Spleen (tissue), 13 donors: ENCODE measurements around the gene APOL2. TPM values are rescaled to one million over a fixed set of nuclear protein-coding genes. Genes with fewer than 3 reads are reported as not detected.

Experiments used
- DNase-seq: peaks from one replicate; pipeline ENCODE4 v3.0.0-alpha.2; 2020
- H3K27ac ChIP-seq, 8 donors: fragments of 200-600 bp; sonication (generic) in 7 of 8; 1 replicate in 4 of 8; 2 replicates in 4 of 8; pipeline versions ENCODE4 v1.5.0 to v1.8.0; 2016 to 2021; ENCODE audit warnings: inconsistent platforms in 4 of 8, mild to moderate bottlenecking in 4 of 8, moderate library complexity in 1 of 8
- H3K27me3 ChIP-seq, 7 donors: fragments of 200-600 bp; sonication (generic) in 6 of 7; replicated peaks in 1 of 7; 1 replicate in 4 of 7; 2 replicates in 3 of 7; pipeline versions ENCODE4 v1.5.0 to v1.8.0; 2016 to 2021; ENCODE audit warnings: inconsistent platforms in 3 of 7, mild to moderate bottlenecking in 1 of 7
- H3K36me3 ChIP-seq, 6 donors: fragments of 200-600 bp; sonication (generic) in 5 of 6; 1 replicate in 4 of 6; 2 replicates in 2 of 6; pipeline versions ENCODE4 v1.5.0 to v1.8.0; 2016 to 2021; ENCODE audit warnings: inconsistent platforms in 2 of 6
- H3K4me1 ChIP-seq, 6 donors: fragments of 200-600 bp; sonication (generic) in 5 of 6; 1 replicate in 3 of 6; 2 replicates in 3 of 6; pipeline versions ENCODE4 v1.5.0 to v1.8.0; 2016 to 2021; ENCODE audit warnings: inconsistent platforms in 3 of 6
- H3K4me3 ChIP-seq, 8 donors: fragments of 200-600 bp; sonication (generic) in 7 of 8; 1 replicate in 4 of 8; 2 replicates in 4 of 8; pipeline versions ENCODE4 v1.5.0 to v1.8.0; 2016 to 2021; ENCODE audit warnings: inconsistent platforms in 4 of 8, mild to moderate bottlenecking in 4 of 8, moderate library complexity in 2 of 8
- H3K9me3 ChIP-seq, 8 donors: fragments of 200-600 bp; sonication (generic) in 7 of 8; 1 replicate in 4 of 8; 2 replicates in 4 of 8; pipeline versions ENCODE4 v1.5.0 to v1.8.0; 2016 to 2021; ENCODE audit warnings: inconsistent platforms in 4 of 8
- CTCF ChIP-seq, 11 experiments: fragments of 200-600 bp in 7 of 11; fragments of 450-650 bp in 4 of 11; sonication (generic) in 4 of 11; IDR thresholded peaks in 8 of 11; conservative IDR thresholded peaks in 3 of 11; 1 replicate in 7 of 11; 2 replicates in 4 of 11; pipeline versions ENCODE4 v1.4.0 to v1.8.0; 2016 to 2021; ENCODE audit warnings: antibody characterized with exemption in 11 of 11, inconsistent platforms in 4 of 11, mild to moderate bottlenecking in 1 of 11
- POLR2A ChIP-seq, 3 donors: fragments of 450-650 bp; IDR thresholded peaks; one replicate each; pipeline ENCODE4 v1.5.1; 2017; ENCODE audit warnings: antibody characterized with exemption in 3 of 3, mild to moderate bottlenecking in 1 of 3
- POLR2AphosphoS5 ChIP-seq, 3 donors: sonication (generic); formaldehyde crosslinking; IDR thresholded peaks; one replicate each; pipeline ENCODE4 v1.5.1; 2017; ENCODE audit warnings: antibody characterized with exemption in 3 of 3
- WGBS, 5 donors: extraction: QIAGEN DNeasy Blood & Tissue Kit in 3 of 5; methylation state at CpG; one replicate each; pipeline versions ENCODE4 v1.1.5 to v1.1.7; 2013 to 2018; 5-methylcytosine and 5-hydroxymethylcytosine counted together
- intact Hi-C: fragments of 100-400 bp; cut with DNase I; formaldehyde crosslinking; loops from one replicate; pipeline ENCODE4 v1.15.0; 2023; ENCODE audit warnings: low total_unique reads
- long read RNA-seq, 2 donors: transcript quantifications; one replicate each; lab custom pipeline, GENCODE V29; 2026
- polyA plus RNA-seq, 3 donors: library from polyadenylated mRNA; stranded (reverse); fragments of 200-250 nt; gene quantifications; one replicate each; pipeline ENCODE4 v1.2.1, GENCODE V29; 2013
- total RNA-seq, 7 donors: library from RNA; depleted of rRNA in 3 of 7; stranded (reverse); fragments of >200 nt in 3 of 7; fragmentation: NEBNext Ultra II Directional in 4 of 7; extraction: Animal tissue kit (Norgen Biotek cat#: 25700) in 4 of 7; gene quantifications; one replicate each; pipeline versions ENCODE4 v1.1.0 to v1.2.1, GENCODE V29; 2016 to 2021
- donor health status: healthy with polysubstance abuse.
- donor health status: DM: no; HTN: no; CAD: no; lungs with moderate emphysema.
- donor health status: DM: no; HTN: no; CAD: no.
- donor health status: Bipolar disorder and iron deficiency.
- donor health status: healthy.
- donor health status: DM: no; HTN: no; CAD: no.
- donor health status: DM: yes; HTN: yes; CAD: no.

Gene APOL2
- total RNA-seq, result 10 to 100 TPM; 53.2 to 77.2 (median 59.3) TPM
- 10 to 100 TPM; 16.0 to 35.0 (median 20.2) TPM for polyA plus RNA-seq
- long read RNA-seq, donor 1, result 0 reads
- long read RNA-seq, donor 2, partial matches to known transcripts, result 0 of 3 reads
- long read RNA-seq, donor 2, other reads (novel, unspliced or antisense), result 0 of 3 reads

GRCh38 chr22:36239401-36240171 is at the start of gene APOL2:
Gene APOL2, minus strand, starts transcription at chr22:36239527. Its CDS starts 6,365 bp downstream, at chr22:36233162.
- peaks cover 30 to 56% (median 45%) of the 10 kb centered on the region in 6 donors for H3K4me1 ChIP-seq
- TF ChIP-seq POLR2AphosphoS5 (IDR thresholded peaks at IDR 0.05) (peak; percentile 71 to 93 (median 92)), CTCF (IDR thresholded peaks at IDR 0.05 in 8 of 11, conservative IDR thresholded peaks at IDR 0.05 in 3 of 11) (peak; percentile 46 to 90 (median 74)), POLR2A (IDR thresholded peaks at IDR 0.05) (peak in 2 of 3 donors; percentile 17 to 94)
- DNase-seq, result peak; percentile 97
- H3K9me3 ChIP-seq, result peaks cover 0 to 6% (median 0%) of the 10 kb centered on the region in 8 donors
- peak within 1 kb of the TSS; percentile 76 to 96 (median 92) for H3K27ac ChIP-seq
- intact Hi-C loops, result no loop called here
- WGBS, 5 donors, result 16 to 23% (median 21%) methylated on average over 12 to 13 of the region's 13 CpGs
- H3K4me3 ChIP-seq, result peak within 1 kb of the TSS; percentile 43 to 88 (median 66)
- H3K27me3 ChIP-seq, result no peaks in the 10 kb centered on the region
- peaks cover 0 to 34% (median 8%) of the 10 kb centered on the region in 6 donors for H3K36me3 ChIP-seq

GRCh38 chr22:36288571-36289405 is 49.5 kb upstream of the APOL2 start:
- peaks cover 0 to 59% (median 22%) of the 10 kb centered on the region in 6 donors for H3K4me1 ChIP-seq
- 90 to 96% (median 94%) methylated on average over 32 to 33 of the region's 33 CpGs for WGBS, 5 donors
- no peak overlapping the region for H3K4me3 ChIP-seq
- H3K27me3 ChIP-seq, result no peaks in the 10 kb centered on the region
- TF ChIP-seq POLR2AphosphoS5 (IDR thresholded peaks at IDR 0.05) (peak; percentile 42 to 79 (median 55)), CTCF (IDR thresholded peaks at IDR 0.05 in 8 of 11, conservative IDR thresholded peaks at IDR 0.05 in 3 of 11) (no peak), POLR2A (IDR thresholded peaks at IDR 0.05) (no peak)
- intact Hi-C loops, result no loop called here
- peaks cover 32 to 100% (median 93%) of the 10 kb centered on the region in 6 donors for H3K36me3 ChIP-seq
- peak overlapping the region in 3 of 8 donors; percentile 24 to 61 (median 40) for H3K27ac ChIP-seq
- DNase-seq, result peak; percentile 72
- peaks cover 0 to 3% (median 0%) of the 10 kb centered on the region in 8 donors for H3K9me3 ChIP-seq

GRCh38 chr22:36287881-36288515 is 48.7 kb upstream of the APOL2 start:
- Histone ChIP-seq H3K36me3 (peaks cover 33 to 100% (median 93%) of the 10 kb centered on the region in 6 donors), H3K4me3 (no peak overlapping the region), H3K27me3 (no peaks in the 10 kb centered on the region), H3K4me1 (peaks cover 0 to 53% (median 19%) of the 10 kb centered on the region in 6 donors), H3K27ac (peak overlapping the region in 3 of 8 donors; percentile 24 to 40 (median 38)), H3K9me3 (peaks cover 0 to 3% (median 0%) of the 10 kb centered on the region in 8 donors)
- DNase-seq, result peak; percentile 70
- intact Hi-C loops, result no loop called here
- 90 to 95% (median 91%) methylated on average over 20 of the region's 20 CpGs for WGBS, 5 donors
- TF ChIP-seq CTCF (IDR thresholded peaks at IDR 0.05 in 8 of 11, conservative IDR thresholded peaks at IDR 0.05 in 3 of 11) (no peak), POLR2AphosphoS5 (IDR thresholded peaks at IDR 0.05) (peak in 1 of 3 donors; percentile 11), POLR2A (IDR thresholded peaks at IDR 0.05) (no peak)
